ENCODE measurements around the gene COMMD7. TPM values are rescaled to one million over a fixed set of nuclear protein-coding genes. Genes with fewer than 3 reads are reported as not detected.

COMMD7 gene
- total and polyA plus RNA-seq, 9 of the 15 experiments (the other 6 are each of a cell fraction or from before 2014, with no cell fraction given) = 11.9 to 69.1 (median 34.7) TPM

- H3K27ac ChIP-seq (ENCODE audit: extremely low read depth, low read depth, low read length) = no peak overlapping the region
- TF ChIP-seq ZNF133 (CRISPR knock-in tag; IDR thresholded peaks at IDR 0.05) (no peak), DPF2 (IDR thresholded peaks at IDR 0.05) (no peak), RCOR1 (IDR thresholded peaks at IDR 0.05; ENCODE audit: borderline replicate concordance in 1 of 2, low read depth in 2 of 2, low read length in 2 of 2) (no peak), ZNF778 (CRISPR knock-in tag; IDR thresholded peaks at IDR 0.05) (no peak), THAP7 (CRISPR knock-in tag; IDR thresholded peaks at IDR 0.05) (no peak), CREM (IDR thresholded peaks at IDR 0.05; ENCODE audit: low read depth) (no peak), STAG1 (CRISPR knock-in tag; IDR thresholded peaks at IDR 0.05; ENCODE audit: borderline replicate concordance) (no peak), ARID4B (CRISPR knock-in tag; IDR thresholded peaks at IDR 0.05) (no peak), ZNF717 (CRISPR knock-in tag; IDR thresholded peaks at IDR 0.05) (no peak), ZNF324 (CRISPR knock-in tag; IDR thresholded peaks at IDR 0.05) (no peak), RBFOX2 (IDR thresholded peaks at IDR 0.05; ENCODE audit: low read depth, low read length) (no peak), DEAF1 (CRISPR knock-in tag; IDR thresholded peaks at IDR 0.05) (no peak), RBM25 (IDR thresholded peaks at IDR 0.05; ENCODE audit: low read depth, low read length, severe bottlenecking) (no peak), TFAM (CRISPR knock-in tag; conservative IDR thresholded peaks at IDR 0.05) (no peak)
Observed at GRCh38 chr20:32707691-32708581, 35.3 kb downstream of the COMMD7 start.

More at GRCh38 chr20:32707691-32708581, 35.3 kb downstream of the COMMD7 start:
- Histone ChIP-seq H3K79me2 (ENCODE audit: control insufficient read depth, insufficient read depth, low read length) (no peaks in the 10 kb centered on the region), H3K4me2 (ENCODE audit: insufficient read depth, low read length) (no peak overlapping the region), H2AFZ (ENCODE audit: low read depth, low read length) (no peak overlapping the region), H3K36me3 (ENCODE audit: control insufficient read depth, insufficient read depth, low read length) (peaks cover 22% of the 10 kb centered on the region; the same call in 2 of the 3 replicates), H3K9me1 (ENCODE audit: control insufficient read depth, insufficient read depth, low read length) (no peaks in the 10 kb centered on the region), H3K27me3 (ENCODE audit: control insufficient read depth in 2 of 2, insufficient read depth in 2 of 2, low read length in 2 of 2) (no peaks in the 10 kb centered on the region), H4K20me1 (replicated peaks; ENCODE audit: control insufficient read depth, insufficient read depth, low read length) (no peaks in the 10 kb centered on the region), H3K9me3 (replicated peaks; ENCODE audit: control insufficient read depth, insufficient read depth, low read depth, low read length) (no peaks in the 10 kb centered on the region), H3K9ac (ENCODE audit: insufficient read depth in 1 of 2, low read depth in 2 of 2, low read length in 2 of 2) (no peak overlapping the region), H3K4me1 (replicated peaks in 1 of 2; ENCODE audit: control insufficient read depth in 2 of 2, insufficient read depth in 2 of 2, low read length in 2 of 2) (no peaks in the 10 kb centered on the region), H3K4me3 (no peak overlapping the region)
- no TSS peak for BruUV-seq (replicated peaks)
- POLR2A ChIA-PET = no interaction called here
- DNase-seq (ENCODE audit: extremely low read depth in 1 of 4, low spot score in 3 of 4) = no peak
- intact Hi-C loops (cut with micrococcal nuclease) = no loop called here
- WGBS (ENCODE audit: insufficient coverage, low coverage, missing lambda C conversion rate) = 44% methylated on average over 5 of the region's 5 CpGs
- ATAC-seq = no peak
- in situ Hi-C loops (cut with MboI) = no loop called here
- CTCF ChIA-PET (ENCODE audit: low intra/inter-chr PET ratio) = no interaction called here
- FAIRE-seq = no peak
